ENCODE data around the gene SCART1. TPM values are rescaled to one million over a fixed set of nuclear protein-coding genes. Genes with fewer than 3 reads are reported as not detected.

The SCART1 gene
- total RNA-seq, 2 donors from 2014 or later: 3.9 to 11.2 TPM

GRCh38 chr10:133471300-133472109 is 17.8 kb downstream of the SCART1 start:
- Histone ChIP-seq H3K4me3 (no peak overlapping the region), H3K36me3 (replicated peaks in 1 of 2; ENCODE audit: insufficient read depth in 1 of 2, low read depth in 2 of 2) (no peaks in the 10 kb centered on the region), H3K27me3 (no peaks in the 10 kb centered on the region), H3K4me1 (no peaks in the 10 kb centered on the region), H3K27ac (no peak overlapping the region), H3K9me3 (no peaks in the 10 kb centered on the region)
- intact Hi-C loops (cut with DNase I): no loop called here
- ATAC-seq: no peak
- TF ChIP-seq, protein P1, sequence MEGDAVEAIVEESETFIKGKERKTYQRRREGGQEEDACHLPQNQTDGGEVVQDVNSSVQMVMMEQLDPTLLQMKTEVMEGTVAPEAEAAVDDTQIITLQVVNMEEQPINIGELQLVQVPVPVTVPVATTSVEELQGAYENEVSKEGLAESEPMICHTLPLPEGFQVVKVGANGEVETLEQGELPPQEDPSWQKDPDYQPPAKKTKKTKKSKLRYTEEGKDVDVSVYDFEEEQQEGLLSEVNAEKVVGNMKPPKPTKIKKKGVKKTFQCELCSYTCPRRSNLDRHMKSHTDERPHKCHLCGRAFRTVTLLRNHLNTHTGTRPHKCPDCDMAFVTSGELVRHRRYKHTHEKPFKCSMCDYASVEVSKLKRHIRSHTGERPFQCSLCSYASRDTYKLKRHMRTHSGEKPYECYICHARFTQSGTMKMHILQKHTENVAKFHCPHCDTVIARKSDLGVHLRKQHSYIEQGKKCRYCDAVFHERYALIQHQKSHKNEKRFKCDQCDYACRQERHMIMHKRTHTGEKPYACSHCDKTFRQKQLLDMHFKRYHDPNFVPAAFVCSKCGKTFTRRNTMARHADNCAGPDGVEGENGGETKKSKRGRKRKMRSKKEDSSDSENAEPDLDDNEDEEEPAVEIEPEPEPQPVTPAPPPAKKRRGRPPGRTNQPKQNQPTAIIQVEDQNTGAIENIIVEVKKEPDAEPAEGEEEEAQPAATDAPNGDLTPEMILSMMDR (IDR thresholded peaks at IDR 0.05): no peak
- no peak for TF ChIP-seq POLR2A (IDR thresholded peaks at IDR 0.05)
- 77 to 91% methylated on average over 6 to 7 of the region's 7 CpGs for WGBS, 2 donors
- no peak for DNase-seq

GRCh38 chr10:133473270-133473669 is 19.5 kb downstream of the SCART1 start:
- WGBS, 2 donors: 62 to 78% methylated on average over 4 of the region's 4 CpGs
- ATAC-seq: no peak
- H3K27ac ChIP-seq: no peak overlapping the region
- H3K9me3 ChIP-seq: no peaks in the 10 kb centered on the region
- no peaks in the 10 kb centered on the region for H3K27me3 ChIP-seq
- H3K4me3 ChIP-seq: no peak overlapping the region
- H3K36me3 ChIP-seq (replicated peaks in 1 of 2; ENCODE audit: insufficient read depth in 1 of 2, low read depth in 2 of 2): no peaks in the 10 kb centered on the region
- no peak for TF ChIP-seq POLR2A (IDR thresholded peaks at IDR 0.05)
- TF ChIP-seq, protein P1 (IDR thresholded peaks at IDR 0.05): no peak
- no peaks in the 10 kb centered on the region for H3K4me1 ChIP-seq
- intact Hi-C loops (cut with DNase I): no loop called here
- DNase-seq: no peak

DNA sequence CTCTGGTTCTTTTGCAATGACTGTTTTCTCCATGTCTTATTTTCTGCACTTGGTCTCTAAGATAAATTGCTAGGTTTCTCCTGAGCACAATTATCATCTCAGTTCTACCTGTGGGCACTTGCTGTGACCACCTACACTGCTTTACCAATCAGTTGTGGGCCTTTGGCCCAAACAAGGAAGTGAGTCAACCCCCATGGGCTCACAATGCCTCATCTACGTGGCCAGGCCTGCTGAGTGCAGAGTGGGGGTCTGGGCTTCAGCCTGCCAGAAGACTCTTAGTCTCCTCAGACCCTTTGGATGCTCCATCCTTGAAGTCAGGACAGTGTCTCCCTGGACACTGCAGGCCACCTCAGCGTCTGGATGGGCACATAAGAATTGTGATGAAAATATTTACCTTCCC is 20.3 kb downstream of the SCART1 start:
- intact Hi-C loops (cut with DNase I): no loop called here
- H3K27me3 ChIP-seq: no peaks in the 10 kb centered on the region
- no peak overlapping the region for H3K4me3 ChIP-seq
- H3K4me1 ChIP-seq: no peaks in the 10 kb centered on the region
- DNase-seq (no peak), ATAC-seq (no peak)
- no peak for TF ChIP-seq POLR2A (IDR thresholded peaks at IDR 0.05)
- TF ChIP-seq, protein P1 (IDR thresholded peaks at IDR 0.05): no peak
- H3K27ac ChIP-seq: no peak overlapping the region
- H3K36me3 ChIP-seq (replicated peaks in 1 of 2; ENCODE audit: insufficient read depth in 1 of 2, low read depth in 2 of 2): no peaks in the 10 kb centered on the region
- WGBS, 2 donors: 83 to 89% methylated on average over 2 of the region's 2 CpGs
- H3K9me3 ChIP-seq: no peaks in the 10 kb centered on the region

DNA sequence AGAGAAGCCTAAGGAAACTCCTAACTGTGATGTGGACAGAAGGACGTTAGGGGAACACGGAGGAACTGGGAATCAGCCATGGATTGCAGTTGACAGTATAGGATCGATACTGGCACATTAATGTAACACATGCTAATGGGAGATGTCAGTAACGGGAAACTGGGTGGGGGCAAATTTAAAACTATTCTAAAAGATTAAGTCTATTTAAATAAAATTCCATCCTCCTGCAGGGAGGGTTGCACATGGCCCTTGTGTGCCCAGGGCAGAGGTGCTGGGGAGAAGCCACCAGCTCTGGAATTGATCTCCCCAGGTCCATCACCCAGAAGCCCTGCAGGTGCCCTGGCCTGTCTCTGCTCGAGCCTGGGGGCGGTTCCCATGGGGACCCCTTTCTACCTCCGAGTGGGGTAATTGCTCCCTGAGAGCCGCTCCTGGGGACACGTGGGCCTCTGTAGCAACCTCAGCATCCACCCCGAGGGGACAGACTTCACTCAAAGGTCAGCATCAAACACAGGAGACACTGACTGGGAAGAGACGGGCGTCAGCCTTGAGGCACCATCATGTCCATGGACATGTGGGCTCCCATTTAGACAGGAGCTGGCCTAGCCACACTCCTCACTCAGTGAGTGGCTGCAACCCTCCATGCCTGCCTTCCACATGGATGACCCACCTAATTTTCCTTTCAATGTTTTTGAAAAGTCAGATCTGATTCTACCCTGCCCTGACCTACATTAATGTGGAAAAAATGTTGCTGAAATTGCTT is 21.1 kb downstream of the SCART1 start:
- no peaks in the 10 kb centered on the region for H3K9me3 ChIP-seq
- 88 to 91% methylated on average over 8 to 12 of the region's 12 CpGs for WGBS, 2 donors
- no peaks in the 10 kb centered on the region for H3K36me3 ChIP-seq (replicated peaks in 1 of 2; ENCODE audit: insufficient read depth in 1 of 2, low read depth in 2 of 2)
- H3K4me3 ChIP-seq: no peak overlapping the region
- TF ChIP-seq, protein P1 (IDR thresholded peaks at IDR 0.05): no peak
- no peak for TF ChIP-seq POLR2A (IDR thresholded peaks at IDR 0.05)
- intact Hi-C loops (cut with DNase I): no loop called here
- DNase-seq (no peak), ATAC-seq (no peak)
- no peaks in the 10 kb centered on the region for H3K27me3 ChIP-seq
- H3K27ac ChIP-seq: no peak overlapping the region
- no peaks in the 10 kb centered on the region for H3K4me1 ChIP-seq

Data from body of pancreas (tissue), 4 donors.